Neutrophil (primary cell): ENCODE measurements around the gene BABAM2.

Source experiments
- H3K27ac ChIP-seq: fragments of 200-600 bp; sonication (generic); 2 replicates; pipeline ENCODE4 v1.5.1; 2016; ENCODE audit warnings: mild to moderate bottlenecking, moderate library complexity
- H3K27me3 ChIP-seq: fragments of 200-600 bp; sonication (generic); 2 replicates; pipeline ENCODE4 v1.6.0; 2016; ENCODE audit warnings: mild to moderate bottlenecking
- H3K36me3 ChIP-seq: fragments of 200-600 bp; sonication (generic); 2 replicates; pipeline ENCODE4 v1.5.1; 2017
- H3K4me1 ChIP-seq, 2 experiments: fragments of 200-600 bp in 1 of 2; sonication (generic) in 1 of 2; 1 replicate in 1 of 2; 2 replicates in 1 of 2; pipeline versions ENCODE4 v1.5.1 to v1.6.1; 2013 to 2016; ENCODE audit warnings: low read depth in 1 of 2, low read length in 1 of 2, mild to moderate bottlenecking in 1 of 2, moderate library complexity in 1 of 2; ENCODE audit not compliant: control insufficient read depth in 1 of 2, insufficient read depth in 1 of 2
- H3K4me3 ChIP-seq, 2 experiments: fragments of 200-600 bp in 1 of 2; sonication (generic) in 1 of 2; 1 replicate in 1 of 2; 2 replicates in 1 of 2; pipeline ENCODE4 v1.5.1; 2013 to 2016; ENCODE audit warnings: low read depth in 1 of 2, low read length in 1 of 2, mild to moderate bottlenecking in 1 of 2, moderate library complexity in 1 of 2
- H3K9me3 ChIP-seq: fragments of 200-600 bp; sonication (generic); 2 replicates; pipeline ENCODE4 v1.5.1; 2016
- CTCF ChIP-seq: fragments of 200-600 bp; sonication (generic); IDR thresholded peaks from 2 replicates; pipeline ENCODE4 v1.5.1; 2016; ENCODE audit warnings: antibody characterized with exemption

Gene BABAM2

GRCh38 chr2:28336982-28337627 lies 446.6 kb downstream of the BABAM2 start:
- Histone ChIP-seq H3K4me3 (no peak overlapping the region), H3K36me3 (no peaks in the 10 kb centered on the region), H3K4me1 (no peaks in the 10 kb centered on the region), H3K27ac (no peak overlapping the region), H3K27me3 (no peaks in the 10 kb centered on the region), H3K9me3 (no peaks in the 10 kb centered on the region)
- no peak for TF ChIP-seq CTCF

- TF ChIP-seq CTCF = no peak
- no peaks in the 10 kb centered on the region for H3K9me3 ChIP-seq
- no peak overlapping the region for H3K27ac ChIP-seq
- H3K4me1 ChIP-seq = peaks cover 8 to 10% of the 10 kb centered on the region in 2 experiments
- H3K4me3 ChIP-seq = no peak overlapping the region
- H3K27me3 ChIP-seq = no peaks in the 10 kb centered on the region
- no peaks in the 10 kb centered on the region for H3K36me3 ChIP-seq
These were observed 447.7 kb downstream of the BABAM2 start for GRCh38 chr2:28338046-28338817.

GRCh38 chr2:28338831-28339321 lies 448.3 kb downstream of the BABAM2 start:
- no peak for TF ChIP-seq CTCF
- Histone ChIP-seq H3K9me3 (no peaks in the 10 kb centered on the region), H3K27me3 (no peaks in the 10 kb centered on the region), H3K36me3 (no peaks in the 10 kb centered on the region), H3K4me1 (peaks cover 12 to 14% of the 10 kb centered on the region in 2 experiments), H3K27ac (no peak overlapping the region), H3K4me3 (no peak overlapping the region)

- Histone ChIP-seq H3K4me1 (peaks cover 12 to 14% of the 10 kb centered on the region in 2 experiments), H3K27ac (no peak overlapping the region), H3K36me3 (no peaks in the 10 kb centered on the region), H3K9me3 (no peaks in the 10 kb centered on the region), H3K27me3 (no peaks in the 10 kb centered on the region), H3K4me3 (no peak overlapping the region)
- TF ChIP-seq CTCF = no peak
These were observed 449.1 kb downstream of the BABAM2 start for GRCh38 chr2:28339516-28340175.

- no peaks in the 10 kb centered on the region for H3K27me3 ChIP-seq
- no peak for TF ChIP-seq CTCF
- peaks cover 12 to 14% of the 10 kb centered on the region in 2 experiments for H3K4me1 ChIP-seq
- no peaks in the 10 kb centered on the region for H3K9me3 ChIP-seq
- no peaks in the 10 kb centered on the region for H3K36me3 ChIP-seq
- H3K27ac ChIP-seq = no peak overlapping the region
- H3K4me3 ChIP-seq = no peak overlapping the region
These were observed 450.0 kb downstream of the BABAM2 start for GRCh38 chr2:28340312-28341202.
